Suprapubic skin (tissue), 4 donors: ENCODE results near the gene SCRN1.

Experiments
- CTCF ChIP-seq, 2 donors: fragments of 200-600 bp in 1 of 2; fragments of 450-650 bp in 1 of 2; sonication (generic) in 1 of 2; IDR thresholded peaks; one replicate each; pipeline ENCODE4 v1.5.1; 2016 to 2019; ENCODE audit warnings: antibody characterized with exemption in 2 of 2, mild to moderate bottlenecking in 1 of 2, moderate library complexity in 1 of 2
- EP300 ChIP-seq: sonication (generic); formaldehyde crosslinking; IDR thresholded peaks from one replicate; pipeline ENCODE4 v1.6.1; 2017; ENCODE audit warnings: antibody characterized with exemption
- POLR2A ChIP-seq, 2 donors: fragments of 450-650 bp; IDR thresholded peaks; one replicate each; pipeline ENCODE4 v1.6.1; 2017; ENCODE audit warnings: antibody characterized with exemption in 2 of 2, mild to moderate bottlenecking in 2 of 2, moderate library complexity in 2 of 2
- POLR2AphosphoS5 ChIP-seq, 3 donors: sonication (generic); formaldehyde crosslinking; IDR thresholded peaks; one replicate each; pipeline ENCODE4 v1.6.1; 2017; ENCODE audit warnings: antibody characterized with exemption in 3 of 3

GRCh38 chr7:29948587-29948986 is 41.0 kb downstream of the SCRN1 start:
- TF ChIP-seq CTCF (IDR thresholded peaks at IDR 0.05) (no peak), POLR2A (IDR thresholded peaks at IDR 0.05) (no peak), POLR2AphosphoS5 (IDR thresholded peaks at IDR 0.05) (no peak), EP300 (no peak)
